Globus pallidus (tissue), 1 donor: ENCODE results near the gene FARS2.
A peak's percentile ranks its signal among the peaks of the same experiment; 100 is the strongest.

Source experiments
- DNase-seq: peaks from one replicate; pipeline ENCODE4 v3.0.0-alpha.2; 2015; ENCODE audit warnings: low spot score

Gene FARS2

DNA sequence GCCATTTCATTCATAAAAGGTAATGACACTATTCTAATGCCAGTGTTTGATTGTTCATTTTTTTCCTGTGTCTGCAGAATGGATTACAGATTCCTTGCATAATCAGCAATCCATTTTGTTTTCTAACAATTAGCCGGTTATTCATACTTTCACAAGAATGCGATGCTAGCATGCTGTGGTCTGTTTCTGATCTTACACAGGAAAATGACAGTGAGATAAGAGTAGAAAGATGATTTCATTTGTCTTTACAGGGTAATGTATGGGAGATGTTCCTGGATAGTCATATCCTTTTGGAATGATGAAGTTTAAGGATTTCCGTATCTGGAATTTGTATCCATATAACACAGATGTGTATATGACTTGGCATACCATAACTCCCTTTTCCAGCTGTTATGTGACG lies 207.3 kb downstream of the FARS2 start:
- DNase-seq, result no peak

DNA sequence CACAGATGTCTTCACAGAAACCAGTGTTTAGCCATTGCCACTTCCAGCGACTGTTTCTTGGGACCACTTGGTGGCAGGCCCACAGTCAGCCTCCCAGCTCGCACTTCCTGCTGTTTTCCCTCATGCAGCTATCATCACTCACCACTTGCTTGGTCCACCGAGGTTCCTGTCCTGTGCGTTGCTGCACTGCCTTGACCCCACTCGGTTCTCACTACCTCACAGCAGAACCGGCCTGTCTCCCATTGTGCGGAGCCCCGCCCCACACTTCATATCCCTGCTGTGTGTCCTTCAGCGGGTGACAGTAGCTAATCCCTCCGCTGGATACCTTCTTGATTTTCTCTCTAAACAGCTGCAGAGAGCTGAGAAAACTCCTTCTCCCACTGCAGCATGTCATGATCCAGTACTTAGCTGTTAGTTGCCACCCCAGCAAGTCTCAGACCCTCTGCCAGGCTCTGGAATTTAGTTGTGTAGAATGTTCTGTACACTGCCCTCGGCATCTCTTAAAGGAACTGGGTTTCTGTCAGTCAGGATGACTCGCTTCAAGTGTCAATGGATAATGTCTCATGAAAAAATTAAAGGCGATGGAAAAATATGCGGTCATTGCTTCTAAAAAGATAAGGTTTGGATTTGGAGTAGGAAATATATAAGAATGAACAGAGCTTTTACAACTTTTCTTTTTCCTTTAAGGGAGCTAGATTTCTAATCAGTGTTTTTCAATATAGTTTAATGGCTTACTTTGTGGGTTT lies 208.0 kb downstream of the FARS2 start:
- DNase-seq, result no peak

DNA sequence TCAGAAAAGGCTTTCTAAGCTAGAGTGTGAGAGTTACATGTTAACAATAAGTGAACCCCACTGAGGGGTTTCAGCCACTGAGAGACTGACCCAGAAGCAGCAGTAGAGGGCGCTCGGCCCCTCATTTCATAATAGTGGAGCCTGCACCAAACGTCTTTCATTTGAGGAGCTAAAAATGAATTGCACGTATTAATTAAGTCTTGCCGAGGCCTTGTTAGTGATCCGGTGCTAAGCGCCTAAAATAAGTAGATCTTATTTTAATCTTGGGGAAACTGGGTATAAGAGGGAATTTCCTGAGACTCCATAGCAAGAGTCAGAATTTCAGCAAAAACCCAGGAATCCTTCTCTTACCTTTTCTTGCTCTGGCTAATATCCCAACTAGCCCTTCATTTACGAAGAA lies 209.7 kb downstream of the FARS2 start:
- DNase-seq, result peak; percentile 55

DNA sequence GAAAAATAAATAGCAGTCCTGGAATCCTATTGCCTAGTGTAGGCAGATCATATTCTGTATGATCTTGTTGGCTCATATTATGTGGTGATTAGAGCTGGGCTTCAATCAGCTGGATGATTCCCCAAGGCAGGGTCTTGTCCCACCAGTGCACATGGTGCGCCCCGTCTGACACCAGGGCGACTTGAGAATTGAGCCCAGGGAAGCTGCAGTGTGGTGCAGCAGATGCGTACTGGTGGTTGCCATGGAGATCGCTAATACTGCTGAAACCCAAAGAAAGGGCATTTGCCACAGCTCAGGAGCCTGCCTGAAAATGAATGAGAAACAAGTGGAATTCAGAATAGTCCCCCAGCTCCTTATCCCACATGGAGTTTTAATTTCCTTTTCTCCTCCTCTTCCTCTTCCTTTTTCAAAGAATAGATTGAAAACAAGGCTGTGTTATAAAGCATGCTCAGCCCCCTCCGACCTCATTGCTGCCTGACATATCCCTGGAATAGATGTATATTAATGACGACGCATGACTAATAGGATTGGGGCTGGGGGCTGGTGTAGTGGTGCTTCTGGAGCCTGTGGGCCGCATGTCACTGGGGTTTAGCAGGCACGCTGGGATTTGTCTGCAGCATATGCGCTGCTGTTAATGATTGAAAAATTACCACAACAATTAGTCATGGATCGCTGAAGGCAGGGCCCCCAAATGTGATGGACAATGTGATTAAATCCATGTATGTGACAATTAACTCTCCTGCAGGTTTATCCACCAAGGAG lies 210.5 kb downstream of the FARS2 start:
- DNase-seq, result no peak

DNA sequence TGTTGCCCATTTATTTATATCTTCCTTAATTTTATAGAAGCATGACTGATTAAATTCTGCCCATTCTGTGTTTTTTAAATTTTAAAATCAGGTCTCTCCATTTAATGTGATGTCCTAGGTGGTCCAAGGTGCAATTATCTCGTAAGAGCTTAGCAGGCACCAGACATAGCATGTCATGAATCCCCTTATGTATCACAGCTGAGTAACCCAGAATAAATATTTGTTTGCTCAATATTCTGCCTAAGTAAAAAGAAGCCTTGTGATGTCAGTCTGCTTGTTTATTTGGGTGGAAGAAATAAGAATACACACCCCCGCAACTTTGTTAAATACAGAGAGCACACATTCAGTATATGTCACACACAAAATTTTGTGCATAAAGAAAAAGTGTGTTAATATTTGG lies 211.3 kb downstream of the FARS2 start:
- DNase-seq, result no peak

DNA sequence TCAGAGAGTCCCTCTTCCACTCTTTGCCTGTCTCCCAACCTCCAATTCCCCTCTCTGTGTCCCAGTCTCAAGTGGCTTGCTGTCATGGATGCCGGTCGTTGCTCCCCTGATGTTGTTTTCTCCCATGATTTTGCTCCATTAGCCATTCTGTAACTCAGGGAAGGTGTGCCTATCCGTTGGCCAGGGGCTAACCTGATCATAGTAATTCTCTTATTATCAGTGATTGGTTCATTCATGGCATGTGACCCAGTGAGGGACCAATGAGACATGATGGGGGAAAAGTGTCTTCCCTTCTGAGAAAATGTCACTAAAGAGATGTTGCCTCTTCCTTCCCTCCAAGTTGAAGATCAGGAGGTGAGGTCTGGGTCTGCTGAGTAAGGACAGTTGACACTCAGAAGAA lies 214.5 kb downstream of the FARS2 start:
- no peak for DNase-seq

DNA sequence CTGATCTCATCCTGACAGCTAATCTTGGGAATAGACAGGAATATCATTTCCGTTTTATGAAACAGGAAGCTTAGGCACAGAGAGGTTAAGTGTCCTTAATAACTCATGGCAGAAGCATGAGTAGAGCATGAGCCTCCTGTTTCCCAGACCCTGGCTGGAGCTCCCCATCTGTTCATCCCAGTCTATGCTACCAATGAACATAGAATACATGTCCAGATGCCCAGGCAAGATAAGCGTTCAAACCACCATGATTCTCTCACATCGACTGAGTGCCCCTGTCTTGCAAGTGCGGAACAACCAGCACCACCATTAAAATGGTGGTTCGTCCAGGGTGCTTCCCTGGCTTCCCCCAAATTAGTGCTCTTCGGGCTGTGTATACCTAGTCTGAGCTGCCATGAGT lies 217.1 kb downstream of the FARS2 start:
- DNase-seq, result no peak

DNA sequence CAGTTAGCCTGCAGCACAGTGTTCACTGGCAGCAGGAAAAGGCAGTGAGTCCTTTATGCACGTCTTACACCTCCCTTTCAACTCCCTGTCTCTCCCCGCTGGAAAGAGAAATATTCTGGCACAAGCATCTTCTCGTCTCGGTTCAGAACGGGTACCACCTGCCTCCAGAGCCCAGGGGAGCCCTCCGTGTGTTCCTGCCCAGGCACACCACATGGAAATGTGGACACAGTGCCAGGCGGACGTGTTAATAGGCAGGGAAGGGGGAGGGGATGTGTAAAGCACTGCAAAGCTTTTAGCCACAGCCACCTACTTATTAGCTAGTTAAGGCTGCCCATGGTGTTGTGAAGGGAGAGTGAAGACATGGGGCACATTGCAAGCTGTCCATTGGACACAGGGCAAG lies 219.7 kb downstream of the FARS2 start:
- no peak for DNase-seq

DNA sequence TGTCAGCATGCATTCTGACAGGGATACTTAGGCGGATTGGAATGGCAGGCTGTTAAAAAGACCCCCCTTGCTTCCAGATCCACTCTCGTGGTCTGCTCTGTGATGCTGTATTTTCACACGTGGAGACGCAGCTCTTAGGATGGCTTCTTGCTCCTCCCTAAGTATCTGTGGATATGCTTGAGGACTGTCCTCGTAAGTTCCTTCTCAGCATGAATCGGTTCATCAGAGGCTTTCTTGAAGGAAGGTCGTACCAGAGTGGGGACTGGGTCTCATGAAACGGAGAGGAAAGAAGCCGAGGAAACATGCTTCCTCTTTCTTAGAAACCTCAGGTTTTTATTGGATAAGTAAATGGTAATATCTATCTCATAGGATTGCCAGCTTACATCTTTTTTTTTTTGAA lies 220.4 kb downstream of the FARS2 start:
- DNase-seq, result no peak

DNA sequence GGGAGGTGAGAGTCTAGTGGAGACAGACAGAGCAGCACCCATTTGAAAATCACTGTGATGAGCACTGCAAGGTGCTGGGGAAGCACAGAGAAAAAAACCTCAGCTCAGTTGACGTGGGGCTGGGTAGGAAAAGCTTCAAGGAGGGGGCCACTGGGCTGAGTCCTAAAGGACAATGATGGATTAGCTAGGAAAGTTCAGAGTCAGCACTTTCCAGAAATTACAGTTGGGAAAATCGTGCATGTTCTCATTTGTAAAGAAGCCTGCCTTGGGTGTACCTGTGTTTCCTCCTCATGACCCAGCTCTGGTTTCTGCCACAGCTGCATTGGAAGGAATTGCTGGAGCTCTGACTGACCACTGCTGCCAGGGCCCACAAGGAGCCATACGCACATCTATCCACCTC lies 221.3 kb downstream of the FARS2 start:
- no peak for DNase-seq

DNA sequence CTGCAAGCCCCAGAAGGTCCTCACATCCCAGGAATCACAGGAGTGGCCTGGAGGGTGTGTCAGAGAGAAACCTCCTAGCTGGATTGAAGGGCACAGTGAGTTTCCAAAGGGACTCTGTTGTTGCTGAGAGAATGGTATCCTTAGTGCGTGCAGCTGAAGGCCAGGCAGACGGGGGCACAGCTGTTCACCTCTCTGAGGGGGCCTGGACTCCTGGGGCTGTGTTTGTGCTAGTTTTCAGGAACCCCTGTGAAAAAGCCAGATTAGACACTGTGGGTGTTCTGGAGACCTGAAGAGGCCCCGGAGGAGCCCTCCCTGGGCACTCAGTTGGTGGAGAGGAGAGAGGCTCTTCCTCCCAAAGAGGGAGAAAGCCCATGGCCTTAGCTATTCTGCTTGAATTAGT lies 223.4 kb downstream of the FARS2 start:
- DNase-seq, result no peak

DNA sequence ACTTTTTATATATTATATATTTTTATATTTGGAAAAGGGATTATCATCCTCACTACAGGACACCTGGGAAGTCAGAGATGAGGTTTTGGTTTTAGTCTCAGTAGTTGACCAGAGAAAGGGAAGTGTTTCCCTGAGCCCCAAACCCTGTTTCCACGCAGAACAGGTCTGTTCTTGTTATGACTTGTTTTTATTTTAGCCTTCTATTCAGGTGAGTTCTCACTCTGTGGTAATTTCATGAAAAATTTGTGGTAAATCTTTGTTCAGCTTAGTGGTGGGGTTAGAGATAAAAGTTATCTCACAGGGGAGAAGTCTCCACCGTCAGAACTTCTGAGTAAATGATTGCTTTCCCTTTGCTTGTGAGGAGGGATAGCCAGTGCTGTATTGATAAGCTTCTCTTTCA lies 224.9 kb downstream of the FARS2 start:
- no peak for DNase-seq

DNA sequence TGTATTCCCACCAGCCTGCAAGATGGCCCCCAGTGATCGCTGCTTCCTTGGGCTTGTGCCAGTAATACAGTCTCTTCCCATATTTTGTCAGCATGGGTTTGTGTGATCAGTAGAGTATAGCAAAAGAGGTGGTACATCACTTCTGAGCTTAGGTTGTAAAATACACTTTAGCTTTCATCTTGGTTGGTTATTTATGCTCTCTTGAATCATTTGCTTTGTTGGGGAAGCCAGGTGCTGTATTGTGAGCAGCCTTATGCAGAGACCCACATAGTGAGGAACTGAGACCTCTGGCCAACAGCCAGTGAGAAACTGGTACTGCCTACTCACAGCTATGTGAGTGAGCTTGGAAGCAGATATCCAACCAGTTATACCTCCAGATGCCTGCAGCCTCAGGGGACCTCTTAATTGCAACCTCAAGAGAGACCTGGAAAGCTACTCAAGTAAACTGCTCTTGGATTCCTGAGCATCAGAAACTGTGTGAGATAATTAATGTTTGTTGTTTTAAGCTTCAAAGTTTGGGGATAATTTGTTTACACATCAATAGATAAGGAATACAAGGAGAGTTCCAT lies 229.3 kb downstream of the FARS2 start:
- DNase-seq, result no peak

DNA sequence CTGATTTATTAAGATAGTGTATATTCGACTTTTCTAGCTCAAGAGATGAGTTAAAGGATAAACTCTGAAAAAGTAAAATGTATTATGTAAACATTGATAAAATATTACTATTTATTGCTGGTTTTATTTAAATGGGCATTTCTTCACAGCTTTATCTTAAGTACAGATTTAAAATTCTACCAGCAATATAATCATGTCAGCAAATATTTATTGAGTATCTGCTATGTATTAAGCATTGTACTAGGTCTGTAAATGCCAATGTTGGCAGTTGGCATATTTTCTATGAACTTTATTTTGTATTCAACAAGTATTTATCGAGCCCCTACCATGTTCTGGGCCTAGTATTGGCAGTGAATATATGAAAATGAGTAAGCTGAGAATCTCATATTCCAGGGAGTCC lies 231.0 kb downstream of the FARS2 start:
- DNase-seq, result no peak

DNA sequence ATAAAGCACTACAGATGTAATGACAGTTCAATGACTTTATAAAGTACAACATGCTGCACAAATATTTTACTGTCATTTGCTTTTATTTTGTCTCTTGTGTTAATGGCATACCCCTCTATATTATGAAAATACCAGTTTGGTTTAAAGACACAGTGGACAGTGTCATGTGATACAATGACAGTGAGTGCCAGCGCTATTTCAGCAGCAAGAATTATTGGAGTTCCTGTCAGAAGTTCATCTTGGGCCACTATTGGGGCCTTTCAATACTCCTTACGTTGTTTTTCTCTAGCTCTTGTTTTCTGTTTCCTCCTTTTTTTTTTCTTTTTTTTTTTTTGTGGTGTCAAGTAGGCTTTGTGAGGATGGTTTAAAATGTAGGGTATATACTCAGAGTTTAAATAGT lies 232.5 kb downstream of the FARS2 start:
- DNase-seq, result no peak

DNA sequence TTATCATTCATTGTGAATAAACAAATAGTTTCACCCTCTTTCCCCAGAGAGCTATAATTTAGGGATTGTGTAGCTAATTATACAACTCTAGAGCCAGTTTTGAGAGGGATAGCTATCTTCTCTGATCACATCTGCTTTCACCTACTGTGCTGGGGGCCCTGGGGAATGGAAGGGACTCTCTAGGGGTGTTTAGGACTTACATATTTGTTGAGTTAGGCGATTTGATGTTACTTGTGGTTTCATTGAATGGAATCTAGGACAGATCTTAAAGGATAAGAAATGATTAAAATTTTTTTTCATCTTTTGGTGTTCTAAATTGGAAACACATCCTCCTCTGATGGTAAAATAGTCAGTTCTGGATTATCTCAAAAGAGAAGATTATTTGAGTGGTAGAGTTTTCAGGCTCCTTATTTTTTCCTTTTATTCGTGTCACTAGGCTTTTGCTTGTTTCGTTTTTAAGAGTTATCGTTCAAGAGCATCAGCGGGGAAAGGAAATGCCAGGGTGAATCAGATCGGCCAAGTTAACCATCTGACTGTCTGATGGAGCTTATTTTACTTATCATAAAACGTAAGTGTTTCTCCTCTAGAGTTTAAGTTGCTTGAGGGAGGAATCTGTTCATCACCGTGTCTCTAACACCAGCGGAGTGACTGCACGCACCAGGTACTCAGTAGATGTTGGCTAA lies 236.7 kb downstream of the FARS2 start:
- DNase-seq, result no peak

DNA sequence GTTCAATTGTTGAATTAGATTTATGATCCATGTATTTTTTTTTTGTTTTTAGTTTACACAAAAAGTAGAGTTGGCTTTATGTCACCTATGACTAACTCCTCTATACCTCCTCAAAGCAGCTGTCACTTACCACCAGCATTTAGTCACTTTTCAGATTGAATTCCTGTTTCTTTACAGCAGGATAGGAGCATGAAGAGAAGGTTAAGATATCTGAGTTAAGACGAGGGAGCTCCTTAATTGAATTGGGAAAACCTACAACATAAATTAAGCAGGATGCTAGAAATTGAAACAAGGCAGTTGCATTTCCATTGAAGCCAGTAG lies 237.2 kb downstream of the FARS2 start:
- no peak for DNase-seq

DNA sequence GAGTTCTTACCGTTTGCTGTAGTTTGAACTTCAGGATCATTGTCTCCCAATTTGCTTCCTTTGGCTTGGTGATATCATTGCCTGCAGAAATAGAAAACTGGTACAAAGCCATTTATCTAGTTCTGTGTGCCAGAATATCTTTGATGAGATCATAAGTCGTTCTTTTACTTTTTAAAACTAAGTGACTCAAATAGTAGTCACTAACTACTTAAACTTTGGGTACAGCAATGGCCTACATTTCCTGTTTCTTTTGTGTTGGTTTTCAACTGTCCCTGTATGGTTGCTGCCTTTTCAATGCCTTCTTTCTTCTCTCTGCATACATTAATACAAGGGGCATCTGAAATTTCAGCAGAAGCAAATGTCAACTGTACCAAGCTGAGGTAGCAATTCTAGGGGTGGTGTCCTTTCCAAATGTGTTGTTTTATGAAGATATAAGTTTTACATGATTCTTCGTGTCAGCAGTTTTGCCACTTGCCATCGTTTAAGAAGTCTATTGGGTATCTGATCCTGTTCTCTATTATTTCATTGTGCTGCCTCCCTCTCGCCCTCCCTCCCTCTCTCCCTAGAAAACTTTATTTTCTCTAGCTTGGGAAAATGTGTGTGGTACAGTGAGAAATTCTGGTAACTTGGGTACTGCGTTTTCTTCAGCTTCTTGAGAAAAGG lies 238.5 kb downstream of the FARS2 start:
- peak; percentile 33 for DNase-seq

DNA sequence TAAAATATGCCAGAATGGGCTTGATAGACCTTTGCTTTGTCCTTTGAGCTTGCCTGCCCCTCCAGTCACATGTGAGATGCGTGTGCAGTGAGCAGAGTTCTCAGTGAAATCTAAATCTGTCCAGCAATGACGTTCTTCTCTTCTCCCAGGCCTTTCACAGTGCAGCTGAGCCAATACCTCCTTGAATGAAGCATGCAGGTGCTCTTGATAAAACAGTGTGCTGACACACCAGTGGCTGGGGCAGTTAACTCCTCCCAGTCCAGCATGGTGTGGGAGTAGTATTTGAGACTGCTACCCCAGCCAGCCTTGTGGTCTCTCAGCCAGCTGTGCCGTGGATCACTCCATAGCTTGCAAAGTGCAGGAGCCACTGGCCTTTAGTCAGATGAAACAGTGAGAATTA lies 240.5 kb downstream of the FARS2 start:
- DNase-seq, result no peak

DNA sequence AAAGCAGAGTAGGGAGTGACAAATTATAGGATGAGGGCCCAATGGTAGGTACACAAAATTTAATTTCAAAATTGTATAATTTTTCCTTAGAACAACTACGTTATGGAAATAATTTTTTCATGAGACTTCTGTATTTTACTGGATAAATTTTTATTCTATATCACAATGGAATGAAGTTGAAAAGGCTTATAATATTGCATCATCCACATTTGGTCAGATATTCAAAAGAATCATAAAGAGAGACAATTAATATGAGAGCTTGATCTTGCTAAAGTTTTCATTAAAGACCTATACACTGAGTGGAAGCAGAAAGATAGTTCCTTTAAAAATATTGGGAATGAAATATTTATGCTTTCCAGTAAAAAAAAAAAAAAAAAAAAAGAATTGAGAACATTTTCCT lies 242.8 kb downstream of the FARS2 start:
- DNase-seq, result no peak

DNA sequence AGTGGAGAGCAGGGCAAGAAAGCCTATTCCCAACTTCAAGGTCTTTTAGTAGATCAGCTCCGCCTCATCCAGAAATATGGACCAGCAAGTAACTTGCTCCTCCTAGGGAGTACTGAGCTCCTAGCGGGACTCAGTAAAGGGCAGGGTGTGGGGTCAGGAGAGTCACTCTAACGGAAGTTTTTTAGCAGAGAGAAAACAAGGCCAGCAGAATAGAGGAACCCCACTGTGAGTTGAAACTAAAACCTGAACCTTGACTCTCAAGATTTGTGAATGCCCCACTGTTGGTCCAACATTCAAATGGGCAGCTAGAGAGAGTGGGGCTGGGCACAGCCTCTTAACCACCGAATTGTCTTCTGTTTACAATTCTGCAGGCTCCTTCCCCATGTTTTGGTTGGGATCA lies 244.8 kb downstream of the FARS2 start:
- no peak for DNase-seq

DNA sequence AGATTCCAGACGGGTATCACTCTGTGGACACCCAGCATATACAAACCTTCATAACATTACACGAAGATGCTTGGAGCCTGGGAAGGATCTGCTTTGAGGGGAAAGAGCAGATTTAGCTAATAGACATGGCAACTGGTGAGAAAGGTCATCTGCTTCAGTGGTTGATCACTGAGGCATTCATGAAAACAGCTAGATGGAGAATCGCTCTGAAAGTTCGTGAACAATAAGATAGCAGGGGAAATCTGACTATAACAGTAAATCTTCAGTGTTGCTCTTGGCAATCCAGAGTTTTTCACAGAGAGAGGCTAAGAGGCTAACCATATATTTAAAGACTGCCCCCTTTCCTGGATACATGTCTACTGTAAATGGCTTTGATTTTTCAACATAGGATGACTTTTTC lies 245.3 kb downstream of the FARS2 start:
- no peak for DNase-seq
